ENCODE results near the gene INF2.
A peak's percentile ranks its signal among the peaks of the same experiment; 100 is the strongest.
"Not testable (repeated sequence)": the region's sequence is repeated elsewhere in the genome, so short reads cannot be mapped to it uniquely, and the experiment has no call there.

The INF2 gene

GRCh38 chr14:104718147-104718546, 28.7 kb downstream of the INF2 start:
- no peak for DNase-seq (ENCODE audit: low spot score)
- FAIRE-seq = no peak

- DNase-seq (ENCODE audit: low spot score) = no peak
- no peak for FAIRE-seq
These were observed 29.5 kb downstream of the INF2 start for GRCh38 chr14:104718871-104719270.

- DNase-seq (ENCODE audit: low spot score) (no peak), FAIRE-seq (no peak)
These were observed 29.9 kb downstream of the INF2 start for GRCh38 chr14:104719343-104719742.

GRCh38 chr14:104721505-104722431, 32.4 kb downstream of the INF2 start:
- DNase-seq (ENCODE audit: low spot score) (no peak), FAIRE-seq (no peak)

DNA sequence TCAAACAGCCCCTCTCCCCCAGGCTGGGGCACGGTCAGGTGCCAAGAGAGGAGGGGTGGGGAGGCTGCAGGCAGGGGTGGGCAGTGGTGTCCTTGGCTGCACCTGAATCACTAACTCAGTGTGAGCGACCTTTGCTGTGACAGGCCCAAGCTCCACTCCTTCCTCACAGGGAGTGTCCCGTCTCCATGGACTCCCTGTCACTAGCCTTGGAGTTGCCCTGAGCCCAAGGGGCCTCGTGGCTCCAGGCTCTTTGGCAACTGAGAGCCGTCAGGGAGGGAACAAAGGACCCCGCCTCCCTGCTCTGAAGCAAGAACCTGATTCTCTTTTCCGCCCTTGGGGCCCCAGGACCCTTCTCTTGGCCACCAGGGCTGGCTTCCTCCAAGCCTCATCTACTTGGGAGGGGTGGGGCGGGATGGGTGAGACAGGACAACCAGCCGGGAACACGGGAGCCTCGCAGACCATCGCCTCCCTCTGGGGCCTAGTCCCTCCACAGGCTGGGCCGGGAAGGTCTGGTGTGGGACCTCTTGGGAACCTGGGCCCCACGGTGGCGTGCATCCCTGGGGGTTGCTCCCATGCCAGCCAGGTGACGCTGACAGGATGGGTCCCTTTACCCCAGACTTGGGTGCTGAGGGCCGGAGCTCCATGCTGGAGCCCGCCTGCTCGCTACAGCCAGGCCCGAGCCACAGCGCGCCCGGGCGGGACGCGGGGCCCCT, 33.7 kb downstream of the INF2 start:
- FAIRE-seq (no peak), DNase-seq (ENCODE audit: low spot score) (no peak)

DNA sequence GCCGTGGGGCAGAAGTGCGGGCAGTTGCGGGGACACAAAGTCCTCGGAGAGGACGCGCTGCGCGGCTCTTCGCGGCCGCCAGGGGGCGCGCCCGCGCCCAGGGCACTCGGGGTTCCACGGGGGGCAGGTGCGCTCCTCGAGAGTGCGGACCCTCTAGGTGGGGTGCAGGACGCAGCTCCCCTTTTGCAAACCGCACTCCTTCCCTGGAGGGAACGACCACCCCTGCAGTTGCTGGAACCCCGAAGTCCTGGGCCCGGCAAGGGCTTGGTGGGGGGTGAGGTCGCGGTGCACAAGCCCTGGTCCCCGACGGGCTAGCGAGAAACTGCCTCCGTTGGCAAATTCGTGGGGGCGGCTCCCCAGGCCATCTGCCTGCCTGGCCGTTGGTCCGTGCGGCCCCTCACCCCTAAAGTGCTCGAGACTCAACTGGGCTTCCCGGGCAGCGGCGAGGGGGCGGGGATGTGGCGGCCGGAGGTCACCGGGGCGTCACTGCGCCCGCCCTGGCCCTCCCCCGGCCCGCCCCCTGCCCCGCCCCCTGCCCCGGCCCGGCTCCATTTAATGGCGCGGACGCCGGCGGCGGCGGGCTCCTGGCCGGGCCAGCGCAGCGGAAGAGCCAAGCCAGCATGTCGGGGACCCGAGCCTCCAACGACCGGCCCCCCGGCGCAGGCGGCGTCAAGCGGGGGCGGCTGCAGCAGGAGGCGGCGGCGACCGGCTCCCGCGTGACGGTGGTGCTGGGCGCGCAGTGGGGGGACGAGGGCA, 34.4 kb downstream of the INF2 start, which contains the start of gene ADSS1:
Gene ADSS1 (plus strand): TSS at position 579 of the 756 bp plus-strand sequence. CDS start 42 bp downstream, at position 621.
- peak; percentile 68 for DNase-seq (ENCODE audit: low spot score)
- FAIRE-seq = no peak

- DNase-seq (ENCODE audit: low spot score) (no peak), FAIRE-seq (no peak)
These were observed 35.1 kb downstream of the INF2 start for GRCh38 chr14:104724407-104724980.

DNA sequence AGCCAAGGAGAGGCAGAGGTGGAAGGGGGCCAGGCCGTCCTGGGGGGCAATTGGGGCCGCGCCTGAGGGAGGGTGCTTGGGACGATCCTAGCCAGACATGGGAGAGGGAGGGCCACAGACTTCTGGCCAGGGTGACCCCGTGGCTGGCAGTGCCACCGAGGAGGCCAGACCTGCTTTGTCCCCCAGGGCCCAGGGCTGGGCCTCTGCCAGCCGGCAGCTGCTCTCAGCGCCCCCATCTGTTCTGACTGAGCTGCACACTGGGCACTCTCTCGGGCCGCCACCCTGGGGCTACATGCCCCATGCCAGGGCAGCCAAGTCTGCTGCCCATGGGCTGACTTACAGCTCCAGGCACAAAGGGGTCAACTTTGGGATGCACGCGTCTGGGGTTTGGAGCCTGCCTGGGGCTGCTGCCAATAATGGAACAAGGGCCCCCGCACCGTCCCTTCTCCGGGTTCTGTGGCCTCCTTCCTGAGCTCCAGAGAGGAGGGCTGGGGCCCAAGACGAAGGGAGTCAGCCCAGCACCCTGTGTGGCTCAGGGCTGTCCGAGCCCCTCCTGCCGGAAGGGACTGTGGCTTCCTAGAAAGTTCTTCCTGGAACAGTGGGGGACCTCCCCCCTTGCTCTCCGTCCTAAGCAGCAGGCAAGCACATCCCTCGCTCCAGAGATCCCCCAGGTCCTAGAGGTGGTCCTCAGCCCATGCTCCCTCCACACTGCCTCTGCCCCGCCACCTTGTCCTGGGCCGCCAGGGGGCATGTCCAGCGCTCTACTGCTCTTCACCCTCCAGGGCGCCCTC, 35.8 kb downstream of the INF2 start:
- DNase-seq (ENCODE audit: low spot score) (peak; percentile 20), FAIRE-seq (no peak)

- DNase-seq (ENCODE audit: low spot score) = no peak
- no peak for FAIRE-seq
These were observed 36.5 kb downstream of the INF2 start for GRCh38 chr14:104725772-104726548.

GRCh38 chr14:104726600-104727451, 37.4 kb downstream of the INF2 start:
- DNase-seq (ENCODE audit: low spot score) (no peak), FAIRE-seq (no peak)

- DNase-seq (ENCODE audit: low spot score) (no peak), FAIRE-seq (no peak)
These were observed 39.2 kb downstream of the INF2 start for GRCh38 chr14:104728631-104729030.

- DNase-seq (ENCODE audit: low spot score); FAIRE-seq: not testable (repeated sequence)
These were observed 39.9 kb downstream of the INF2 start for GRCh38 chr14:104729176-104729834.

DNA sequence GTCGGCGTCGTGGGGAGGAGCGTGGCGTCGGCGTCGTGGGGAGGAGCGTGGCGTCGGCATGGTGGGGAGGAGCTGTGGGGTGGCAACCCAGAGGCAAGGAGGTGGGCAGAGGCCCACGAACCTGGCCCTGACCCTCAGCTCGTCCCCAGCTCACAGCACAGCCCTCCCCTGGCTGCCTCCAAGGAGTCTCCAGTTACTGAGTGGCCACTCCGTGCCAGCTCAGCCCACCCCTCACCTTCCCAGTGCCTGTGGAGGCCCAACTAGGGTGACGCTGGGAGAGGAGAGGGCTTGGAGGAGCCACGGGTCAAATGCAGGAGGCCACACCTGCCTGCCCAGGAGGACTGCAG, 40.4 kb downstream of the INF2 start:
- no peak for FAIRE-seq
- no peak for DNase-seq (ENCODE audit: low spot score)

GRCh38 chr14:104730487-104730886, 41.1 kb downstream of the INF2 start:
- no peak for DNase-seq (ENCODE audit: low spot score)
- no peak for FAIRE-seq

DNA sequence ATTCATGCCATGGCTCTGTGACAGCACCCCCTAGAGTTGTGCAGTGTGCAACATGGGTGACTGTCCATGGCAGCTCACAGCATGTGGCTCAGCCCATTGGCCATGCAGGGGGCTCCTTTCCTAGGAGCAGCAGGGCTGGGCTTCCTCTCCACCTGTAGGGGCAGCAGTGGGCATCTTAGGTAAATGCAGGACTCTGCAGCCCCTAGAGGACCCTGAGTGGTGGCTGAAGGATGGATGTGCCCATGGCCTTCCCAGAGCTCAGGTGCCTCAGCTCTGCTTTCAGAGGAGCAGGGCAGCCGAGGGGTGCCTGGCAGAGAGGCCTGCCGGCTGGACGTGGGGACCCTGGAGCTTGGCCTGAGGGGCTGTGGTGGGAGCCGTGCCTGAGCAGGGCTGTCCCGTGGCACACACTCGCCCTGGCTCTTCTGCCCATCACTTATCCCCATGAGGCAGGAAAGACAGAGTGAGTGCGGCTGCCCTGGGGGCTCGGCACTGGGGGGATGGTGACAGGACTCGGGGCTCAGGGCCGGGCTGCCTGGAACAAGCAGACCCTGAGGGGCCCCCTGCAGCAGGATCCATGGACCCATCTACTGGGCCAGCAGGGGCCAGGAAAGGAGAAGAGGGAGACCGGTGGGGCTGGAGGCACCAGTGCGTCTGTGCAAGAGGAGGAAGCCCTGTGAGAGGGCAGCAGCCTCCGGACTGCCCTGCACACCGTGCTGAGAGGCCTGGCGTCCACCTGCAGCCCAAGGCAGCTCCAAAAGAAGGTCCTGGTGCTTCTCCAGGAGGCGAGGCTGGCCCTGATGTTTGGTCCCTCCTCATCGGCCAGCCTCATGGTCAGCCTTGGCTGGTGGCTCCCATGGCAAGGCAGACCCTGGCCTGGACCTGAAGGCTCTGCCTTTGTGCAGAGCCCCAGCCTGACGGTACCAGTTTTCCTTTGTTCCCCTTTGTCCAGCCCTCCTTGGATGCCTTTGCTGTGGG, 42.2 kb downstream of the INF2 start:
- no peak for FAIRE-seq
- DNase-seq (ENCODE audit: low spot score) = no peak

GRCh38 chr14:104732355-104732804, 43.0 kb downstream of the INF2 start:
- FAIRE-seq (no peak), DNase-seq (ENCODE audit: low spot score) (no peak)
